Right atrium auricular region (tissue), 2 donors: Measurements from ENCODE around the gene RANBP17. TPM values are rescaled to one million over a fixed set of nuclear protein-coding genes. Genes with fewer than 3 reads are reported as not detected.

ENCODE experiments used
- DNase-seq: peaks from one replicate; pipeline ENCODE4 v3.0.0-alpha.2; 2019; ENCODE audit warnings: low spot score
- H3K27ac ChIP-seq, 2 donors: fragments of 200-600 bp; sonication (generic); 1 replicate in 1 of 2; 2 replicates in 1 of 2; pipeline ENCODE4 v1.5.1; 2016 to 2019
- H3K27me3 ChIP-seq, 2 donors: fragments of 200-600 bp; sonication (generic); one replicate each; pipeline versions ENCODE4 v1.5.1 to v1.6.0; 2017 to 2019
- H3K36me3 ChIP-seq: fragments of 200-600 bp; sonication (generic); one replicate; pipeline ENCODE4 v1.5.1; 2016
- H3K4me1 ChIP-seq, 2 donors: fragments of 200-600 bp; sonication (generic); one replicate each; pipeline versions ENCODE4 v1.5.1 to v1.6.0; 2017 to 2019
- H3K4me3 ChIP-seq, 2 donors: fragments of 200-600 bp; sonication (generic); 1 replicate in 1 of 2; 2 replicates in 1 of 2; pipeline ENCODE4 v1.5.1; 2017 to 2019; ENCODE audit warnings: mild to moderate bottlenecking in 1 of 2, moderate library complexity in 1 of 2
- H3K9me3 ChIP-seq, 2 donors: fragments of 200-600 bp; sonication (generic); one replicate each; pipeline ENCODE4 v1.5.1; 2019
- CTCF ChIP-seq, 2 donors: fragments of 200-600 bp; sonication (generic); IDR thresholded peaks; one replicate each; pipeline ENCODE4 v1.5.1; 2019; ENCODE audit warnings: antibody characterized with exemption in 2 of 2
- total RNA-seq, 2 donors: library from RNA; depleted of rRNA; stranded (reverse); fragments of >200 nt; gene quantifications; one replicate each; pipeline ENCODE4 v1.1.0, GENCODE V29; 2016

RANBP17 gene
- total RNA-seq, 2 donors from 2014 or later = 1.4 to 3.6 TPM

- Histone ChIP-seq H3K36me3 (no peaks in the 10 kb centered on the region), H3K27me3 (no peaks in the 10 kb centered on the region), H3K27ac (no peak overlapping the region), H3K9me3 (no peaks in the 10 kb centered on the region), H3K4me1 (no peaks in the 10 kb centered on the region), H3K4me3 (no peak overlapping the region)
- no peak for TF ChIP-seq CTCF (IDR thresholded peaks at IDR 0.05)
- DNase-seq = no peak
These were observed 438.5 kb downstream of the RANBP17 start for GRCh38 chr5:171300358-171300757.

DNA sequence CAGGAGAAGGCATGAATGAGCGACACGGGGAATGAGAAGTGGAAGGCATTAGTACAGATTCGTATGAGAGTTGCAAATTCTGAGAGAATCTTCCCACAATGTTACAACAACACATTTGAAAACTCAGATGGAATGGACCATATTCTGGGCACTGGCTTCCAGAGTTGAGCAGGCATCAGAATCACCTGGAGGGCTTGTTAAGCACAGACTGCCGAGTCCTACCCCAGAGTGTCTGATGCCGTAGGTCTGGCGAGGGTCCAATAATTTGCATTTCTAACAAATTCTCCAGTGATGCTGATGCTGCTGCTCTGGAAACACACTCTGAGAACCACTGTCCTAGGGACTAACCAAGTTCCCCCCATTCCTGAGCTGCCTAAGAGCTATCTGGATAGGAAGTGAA lies 444.3 kb downstream of the RANBP17 start:
- DNase-seq = no peak
- Histone ChIP-seq H3K27ac (no peak overlapping the region), H3K27me3 (peaks cover 42 to 52% of the 10 kb centered on the region in 2 donors), H3K9me3 (no peaks in the 10 kb centered on the region), H3K4me1 (peaks cover 0 to 31% of the 10 kb centered on the region in 2 donors), H3K4me3 (no peak overlapping the region), H3K36me3 (no peaks in the 10 kb centered on the region)
- no peak for TF ChIP-seq CTCF (IDR thresholded peaks at IDR 0.05)

GRCh38 chr5:171306781-171307591 lies 445.2 kb downstream of the RANBP17 start:
- Histone ChIP-seq H3K27ac (no peak overlapping the region), H3K36me3 (no peaks in the 10 kb centered on the region), H3K27me3 (peaks cover 46 to 59% of the 10 kb centered on the region in 2 donors), H3K4me3 (no peak overlapping the region), H3K4me1 (peaks cover 0 to 39% of the 10 kb centered on the region in 2 donors), H3K9me3 (no peaks in the 10 kb centered on the region)
- no peak for TF ChIP-seq CTCF (IDR thresholded peaks at IDR 0.05)
- DNase-seq = no peak

- Histone ChIP-seq H3K27me3 (peaks cover 52 to 68% of the 10 kb centered on the region in 2 donors), H3K27ac (no peak overlapping the region), H3K4me3 (no peak overlapping the region), H3K36me3 (no peaks in the 10 kb centered on the region), H3K4me1 (peaks cover 0 to 49% of the 10 kb centered on the region in 2 donors), H3K9me3 (no peaks in the 10 kb centered on the region)
- TF ChIP-seq CTCF (IDR thresholded peaks at IDR 0.05) = no peak
- no peak for DNase-seq
These were observed 446.1 kb downstream of the RANBP17 start for GRCh38 chr5:171307789-171308452.

DNA sequence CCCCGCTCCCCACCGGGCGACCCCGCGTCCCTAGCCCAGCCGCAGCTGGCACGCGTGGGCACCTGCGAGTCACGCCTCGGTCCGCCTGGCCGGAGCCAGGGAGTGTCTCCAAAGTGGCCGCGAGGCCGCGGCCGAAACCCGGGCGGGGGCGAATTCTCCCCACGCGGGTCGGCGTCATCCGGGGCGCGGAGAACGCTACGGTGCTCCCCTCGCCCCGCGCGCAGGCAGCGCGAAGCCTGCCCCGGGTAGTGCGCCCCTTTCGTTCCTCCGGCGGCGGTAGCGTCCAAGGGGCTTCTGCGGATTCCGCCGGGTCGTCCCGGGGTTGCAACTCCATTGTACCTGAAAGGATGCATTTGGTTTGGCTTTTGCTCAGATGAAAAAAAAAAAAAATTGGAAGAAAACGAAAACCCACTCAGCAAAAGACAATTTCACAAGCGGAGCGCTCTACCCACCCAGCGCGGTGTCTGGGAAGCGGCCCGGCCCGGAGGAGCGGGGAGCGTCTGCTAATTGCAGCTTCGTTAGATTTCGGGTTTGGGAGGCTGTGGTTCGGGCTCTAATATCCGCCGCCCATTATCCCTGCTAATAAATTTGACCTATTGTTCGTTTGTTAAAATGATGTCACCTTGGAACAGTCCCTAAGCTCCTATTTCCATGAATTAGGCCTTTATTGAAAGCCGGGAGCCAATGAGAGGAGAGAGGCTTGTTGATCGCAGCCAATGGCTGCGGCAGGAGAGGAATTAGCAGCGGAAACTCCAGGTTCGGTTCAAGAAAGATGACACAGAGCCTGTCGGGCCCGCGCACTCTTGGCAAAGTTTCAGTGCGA lies 446.8 kb downstream of the RANBP17 start, which contains the start of gene TLX3:
TSS of gene TLX3 (plus strand) at position 796 of the 823 bp plus-strand sequence. CDS start 118 bp downstream, outside the sequence.
- peaks cover 0 to 50% of the 10 kb centered on the region in 2 donors for H3K4me1 ChIP-seq
- TF ChIP-seq CTCF (IDR thresholded peaks at IDR 0.05) = no peak
- no peaks in the 10 kb centered on the region for H3K36me3 ChIP-seq
- no peak within 1 kb of the TSS for H3K27ac ChIP-seq
- H3K4me3 ChIP-seq = no peak within 1 kb of the TSS
- DNase-seq = no peak
- H3K9me3 ChIP-seq = no peaks in the 10 kb centered on the region
- H3K27me3 ChIP-seq = peaks cover 54 to 73% of the 10 kb centered on the region in 2 donors
